ENCODE measurements around the gene ZNF524.

ZNF524 gene

GRCh38 chr19:55649268-55650125, 49.4 kb downstream of the ZNF524 start:
- H3K4me3 ChIP-seq (ENCODE audit: low read depth, low read length) = no peak overlapping the region
- no peaks in the 10 kb centered on the region for H3K9me3 ChIP-seq (ENCODE audit: severe bottlenecking)
- no peak for DNase-seq
- H3K36me3 ChIP-seq = peaks cover 29% of the 10 kb centered on the region
- no peaks in the 10 kb centered on the region for H3K27me3 ChIP-seq (ENCODE audit: insufficient read depth, low read depth, severe bottlenecking)
- H3K27ac ChIP-seq = no peak overlapping the region; the same call in 1 of the 2 replicates
- TF ChIP-seq, protein P1, sequence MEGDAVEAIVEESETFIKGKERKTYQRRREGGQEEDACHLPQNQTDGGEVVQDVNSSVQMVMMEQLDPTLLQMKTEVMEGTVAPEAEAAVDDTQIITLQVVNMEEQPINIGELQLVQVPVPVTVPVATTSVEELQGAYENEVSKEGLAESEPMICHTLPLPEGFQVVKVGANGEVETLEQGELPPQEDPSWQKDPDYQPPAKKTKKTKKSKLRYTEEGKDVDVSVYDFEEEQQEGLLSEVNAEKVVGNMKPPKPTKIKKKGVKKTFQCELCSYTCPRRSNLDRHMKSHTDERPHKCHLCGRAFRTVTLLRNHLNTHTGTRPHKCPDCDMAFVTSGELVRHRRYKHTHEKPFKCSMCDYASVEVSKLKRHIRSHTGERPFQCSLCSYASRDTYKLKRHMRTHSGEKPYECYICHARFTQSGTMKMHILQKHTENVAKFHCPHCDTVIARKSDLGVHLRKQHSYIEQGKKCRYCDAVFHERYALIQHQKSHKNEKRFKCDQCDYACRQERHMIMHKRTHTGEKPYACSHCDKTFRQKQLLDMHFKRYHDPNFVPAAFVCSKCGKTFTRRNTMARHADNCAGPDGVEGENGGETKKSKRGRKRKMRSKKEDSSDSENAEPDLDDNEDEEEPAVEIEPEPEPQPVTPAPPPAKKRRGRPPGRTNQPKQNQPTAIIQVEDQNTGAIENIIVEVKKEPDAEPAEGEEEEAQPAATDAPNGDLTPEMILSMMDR (IDR thresholded peaks at IDR 0.05; ENCODE audit: low read depth, low read length) = no peak

DNA sequence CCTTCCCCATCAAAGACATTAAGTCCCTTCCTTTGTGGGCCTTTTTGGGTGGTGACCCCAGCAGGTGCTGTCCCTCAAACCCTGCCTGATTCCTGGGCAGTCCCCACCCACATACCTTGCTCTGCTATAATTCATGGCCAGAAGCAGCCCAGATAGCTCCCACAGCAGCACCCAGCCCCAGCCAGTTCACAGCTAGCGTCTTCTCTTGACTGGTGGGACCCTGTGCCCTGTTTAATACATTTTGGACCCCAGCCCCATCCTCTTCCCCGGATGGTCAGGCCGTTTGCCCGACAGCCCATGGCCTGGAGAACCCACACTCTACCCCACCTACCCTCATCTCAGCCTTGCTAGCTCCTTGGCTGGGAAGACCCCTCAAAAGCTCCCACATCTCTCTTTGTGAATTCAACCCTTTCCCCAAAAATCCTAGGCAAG, 50.1 kb downstream of the ZNF524 start:
- Histone ChIP-seq H3K9me3 (ENCODE audit: severe bottlenecking) (no peaks in the 10 kb centered on the region), H3K36me3 (peaks cover 25% of the 10 kb centered on the region), H3K4me3 (ENCODE audit: low read depth, low read length) (no peak overlapping the region), H3K27me3 (ENCODE audit: insufficient read depth, low read depth, severe bottlenecking) (no peaks in the 10 kb centered on the region), H3K27ac (no peak overlapping the region)
- TF ChIP-seq, protein P1 (IDR thresholded peaks at IDR 0.05; ENCODE audit: low read depth, low read length) = no peak
- DNase-seq = no peak

DNA sequence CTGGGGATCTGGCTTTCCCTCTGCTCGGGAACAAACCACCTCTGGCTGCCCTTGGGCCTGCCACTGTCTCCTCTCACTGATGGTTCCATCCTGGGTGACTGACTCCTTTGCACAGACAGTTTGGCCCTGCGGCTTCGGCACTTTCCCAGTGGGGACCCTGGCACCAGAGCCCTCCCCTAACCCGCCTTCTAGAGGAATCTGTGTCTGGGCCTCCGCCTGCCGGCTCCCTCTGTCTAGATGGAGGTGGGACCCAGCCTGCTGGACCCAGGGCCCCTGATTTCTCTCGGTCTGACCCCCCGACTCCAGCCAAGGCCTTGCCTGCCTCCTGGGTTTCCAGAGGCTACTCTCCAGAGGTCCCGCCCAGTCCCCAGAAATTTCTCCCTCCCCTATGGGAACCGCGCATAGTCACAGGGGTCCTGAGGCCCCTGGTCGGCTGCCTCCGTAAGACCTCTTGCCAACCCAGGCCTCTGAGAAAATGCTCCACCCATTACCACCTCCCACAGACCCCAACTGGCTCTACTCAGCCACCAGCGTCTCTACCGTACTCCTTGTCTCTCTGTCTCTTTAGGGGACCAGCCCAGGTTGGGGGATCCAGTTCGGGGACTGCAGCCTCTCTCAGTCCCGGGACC, 50.6 kb downstream of the ZNF524 start:
- Histone ChIP-seq H3K9me3 (ENCODE audit: severe bottlenecking) (no peaks in the 10 kb centered on the region), H3K4me3 (ENCODE audit: low read depth, low read length) (no peak overlapping the region), H3K36me3 (peaks cover 24% of the 10 kb centered on the region), H3K27ac (no peak overlapping the region), H3K27me3 (ENCODE audit: insufficient read depth, low read depth, severe bottlenecking) (no peaks in the 10 kb centered on the region)
- TF ChIP-seq, protein P1 (IDR thresholded peaks at IDR 0.05; ENCODE audit: low read depth, low read length) = no peak
- DNase-seq = no peak

DNA sequence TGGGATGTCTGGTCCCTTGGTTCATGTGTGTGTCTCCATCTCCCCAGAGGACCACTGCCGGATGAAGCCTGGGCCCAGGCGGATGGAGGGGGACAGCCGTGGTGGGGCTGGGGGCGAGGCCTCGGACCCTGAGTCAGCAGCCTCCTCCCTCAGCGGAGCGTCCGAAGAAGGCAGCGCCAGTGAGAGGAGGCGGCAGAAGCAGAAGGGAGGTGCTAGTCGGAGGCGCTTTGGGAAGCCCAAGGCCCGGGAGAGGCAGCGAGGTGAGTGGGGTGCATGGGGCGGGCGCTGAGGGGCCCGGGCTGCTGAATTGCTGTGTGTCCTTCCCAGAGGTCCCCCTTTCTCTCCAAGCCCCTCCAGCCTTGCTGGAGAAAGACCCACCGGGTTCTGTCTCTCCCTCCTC, 51.1 kb downstream of the ZNF524 start:
- Histone ChIP-seq H3K27ac (no peak overlapping the region), H3K9me3 (ENCODE audit: severe bottlenecking) (no peaks in the 10 kb centered on the region), H3K27me3 (ENCODE audit: insufficient read depth, low read depth, severe bottlenecking) (no peaks in the 10 kb centered on the region), H3K4me3 (ENCODE audit: low read depth, low read length) (no peak overlapping the region), H3K36me3 (peaks cover 29% of the 10 kb centered on the region)
- TF ChIP-seq, protein P1 (IDR thresholded peaks at IDR 0.05; ENCODE audit: low read depth, low read length) = no peak
- no peak for DNase-seq

DNA sequence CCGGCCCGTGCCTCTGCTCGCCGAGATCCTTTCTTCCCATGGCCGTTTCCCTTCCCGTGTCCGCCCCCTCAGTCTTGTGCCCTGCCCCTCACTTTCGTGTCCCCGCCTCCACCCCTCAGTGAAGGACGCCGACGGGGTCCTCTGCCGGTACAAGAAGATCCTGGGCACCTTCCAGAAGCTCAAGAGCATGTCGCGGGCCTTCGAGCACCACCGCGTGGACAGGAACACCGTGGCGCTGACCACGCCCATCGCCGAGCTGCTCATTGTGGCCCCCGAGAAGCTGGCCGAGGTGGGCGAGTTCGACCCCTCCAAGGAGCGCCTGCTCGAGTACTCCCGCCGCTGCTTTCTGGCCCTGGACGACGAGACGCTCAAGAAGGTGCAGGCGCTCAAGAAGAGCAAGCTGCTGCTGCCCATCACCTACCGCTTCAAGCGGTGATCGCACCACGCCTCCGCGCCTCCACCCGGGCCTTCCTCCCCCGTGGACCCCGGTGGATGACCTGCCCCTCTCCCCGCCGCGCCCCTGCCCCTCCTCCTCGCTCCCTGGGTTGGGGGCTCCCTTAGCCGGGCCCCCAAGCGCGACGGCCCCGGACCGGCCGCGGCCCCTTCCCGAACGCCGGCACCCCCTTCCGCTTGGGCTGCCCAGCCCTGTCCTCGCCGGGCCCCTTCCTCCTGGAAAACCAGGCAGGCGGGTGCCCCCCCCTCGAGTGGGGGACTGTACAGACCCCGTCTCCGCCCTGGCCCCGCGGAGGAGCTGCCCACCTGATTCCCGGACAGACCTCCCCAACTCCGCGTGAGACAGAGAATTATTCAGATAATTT, 52.4 kb downstream of the ZNF524 start:
- TF ChIP-seq, protein P1 (IDR thresholded peaks at IDR 0.05; ENCODE audit: low read depth, low read length) = no peak
- H3K27me3 ChIP-seq (ENCODE audit: insufficient read depth, low read depth, severe bottlenecking) = no peaks in the 10 kb centered on the region
- no peak overlapping the region for H3K27ac ChIP-seq
- no peak for DNase-seq
- no peaks in the 10 kb centered on the region for H3K9me3 ChIP-seq (ENCODE audit: severe bottlenecking)
- H3K4me3 ChIP-seq (ENCODE audit: low read depth, low read length) = no peak overlapping the region
- H3K36me3 ChIP-seq = peaks cover 39% of the 10 kb centered on the region

Data from WERI-Rb-1 (cell line).